ENCODE measurements around the gene LARP4. TPM values are rescaled to one million over a fixed set of nuclear protein-coding genes. Genes with fewer than 3 reads are reported as not detected.

Gene LARP4
- total RNA-seq, 1 donor from 2014 or later = 63.8 TPM

GRCh38 chr12:50394469-50395029 is 6.1 kb upstream of the LARP4 start:
- DNase-seq (ENCODE audit: low read depth) (no peak), FAIRE-seq (no peak)
- Histone ChIP-seq H2AFZ (ENCODE audit: low read depth, low read length) (no peak overlapping the region), H3K36me3 (ENCODE audit: insufficient read depth, low read length) (no peaks in the 10 kb centered on the region), H3K79me2 (ENCODE audit: insufficient read depth, low read length) (no peaks in the 10 kb centered on the region), H3K9me3 (ENCODE audit: insufficient read depth, low read depth, low read length) (no peaks in the 10 kb centered on the region), H3K9ac (ENCODE audit: low read length) (no peak overlapping the region), H3K27me3 (ENCODE audit: insufficient read depth, low read length) (no peaks in the 10 kb centered on the region), H3K4me2 (ENCODE audit: low read length) (no peak overlapping the region), H3K4me3 (ENCODE audit: insufficient read depth, low read depth, low read length) (no peak overlapping the region), H3K4me1 (ENCODE audit: insufficient read depth, low read length) (peaks cover 12% of the 10 kb centered on the region), H4K20me1 (ENCODE audit: insufficient read depth, low read length) (no peaks in the 10 kb centered on the region), H3K27ac (ENCODE audit: low read depth, low read length) (no peak overlapping the region)
- H3K27me3 Mint-ChIP-seq (ENCODE audit: low read depth, unreplicated experiment) = no peaks in the 10 kb centered on the region
- H3K27ac Mint-ChIP-seq (ENCODE audit: unreplicated experiment) = no peak overlapping the region
- no peaks in the 10 kb centered on the region for H3K36me3 Mint-ChIP-seq (ENCODE audit: low read depth, unreplicated experiment)
- TF ChIP-seq EZH2 (IDR thresholded peaks at IDR 0.05; ENCODE audit: insufficient read depth, low read length) (no peak), CTCF (IDR thresholded peaks at IDR 0.05; ENCODE audit: insufficient read depth, low read depth, low read length) (no peak)
- no peak overlapping the region for H3K4me3 Mint-ChIP-seq (ENCODE audit: unreplicated experiment)
- H3K9me3 Mint-ChIP-seq (ENCODE audit: unreplicated experiment) = no peaks in the 10 kb centered on the region
- H3K4me1 Mint-ChIP-seq (ENCODE audit: low read depth, unreplicated experiment) = peaks cover 10% of the 10 kb centered on the region

- no peak overlapping the region for H2AFZ ChIP-seq (ENCODE audit: low read depth, low read length)
- no peaks in the 10 kb centered on the region for H3K27me3 ChIP-seq (ENCODE audit: insufficient read depth, low read length)
- peaks cover 1% of the 10 kb centered on the region for H4K20me1 ChIP-seq (ENCODE audit: insufficient read depth, low read length)
- no peaks in the 10 kb centered on the region for H3K9me3 ChIP-seq (ENCODE audit: insufficient read depth, low read depth, low read length)
- H3K36me3 ChIP-seq (ENCODE audit: insufficient read depth, low read length) = no peaks in the 10 kb centered on the region
- H3K4me2 ChIP-seq (ENCODE audit: low read length) = no peak overlapping the region
- Mint-ChIP-seq H3K27me3 (ENCODE audit: low read depth, unreplicated experiment) (no peaks in the 10 kb centered on the region), H3K4me1 (ENCODE audit: low read depth, unreplicated experiment) (peaks cover 4% of the 10 kb centered on the region), H3K4me3 (ENCODE audit: unreplicated experiment) (no peak overlapping the region), H3K36me3 (ENCODE audit: low read depth, unreplicated experiment) (no peaks in the 10 kb centered on the region), H3K9me3 (ENCODE audit: unreplicated experiment) (no peaks in the 10 kb centered on the region), H3K27ac (ENCODE audit: unreplicated experiment) (no peak overlapping the region)
- FAIRE-seq = no peak
- H3K27ac ChIP-seq (ENCODE audit: low read depth, low read length) = no peak overlapping the region
- H3K9ac ChIP-seq (ENCODE audit: low read length) = no peak overlapping the region
- no peak overlapping the region for H3K4me3 ChIP-seq (ENCODE audit: insufficient read depth, low read depth, low read length)
- peaks cover 15% of the 10 kb centered on the region for H3K79me2 ChIP-seq (ENCODE audit: insufficient read depth, low read length)
- TF ChIP-seq EZH2 (IDR thresholded peaks at IDR 0.05; ENCODE audit: insufficient read depth, low read length) = no peak
- TF ChIP-seq CTCF (IDR thresholded peaks at IDR 0.05; ENCODE audit: insufficient read depth, low read depth, low read length) = no peak
- no peaks in the 10 kb centered on the region for H3K4me1 ChIP-seq (ENCODE audit: insufficient read depth, low read length)
- DNase-seq (ENCODE audit: low read depth) = no peak
Observed at GRCh38 chr12:50397117-50397650, 3.5 kb upstream of the LARP4 start.

GRCh38 chr12:50398931-50399330 is 1.8 kb upstream of the LARP4 start:
- Histone ChIP-seq H2AFZ (ENCODE audit: low read depth, low read length) (no peak overlapping the region), H3K4me2 (ENCODE audit: low read length) (no peak overlapping the region), H3K79me2 (ENCODE audit: insufficient read depth, low read length) (peaks cover 32% of the 10 kb centered on the region), H3K9me3 (ENCODE audit: insufficient read depth, low read depth, low read length) (no peaks in the 10 kb centered on the region), H3K4me1 (ENCODE audit: insufficient read depth, low read length) (peaks cover 8% of the 10 kb centered on the region), H3K36me3 (ENCODE audit: insufficient read depth, low read length) (no peaks in the 10 kb centered on the region), H3K27me3 (ENCODE audit: insufficient read depth, low read length) (no peaks in the 10 kb centered on the region), H3K4me3 (ENCODE audit: insufficient read depth, low read depth, low read length) (no peak overlapping the region), H3K9ac (ENCODE audit: low read length) (no peak overlapping the region), H4K20me1 (ENCODE audit: insufficient read depth, low read length) (peaks cover 11% of the 10 kb centered on the region), H3K27ac (ENCODE audit: low read depth, low read length) (no peak overlapping the region)
- peaks cover 10% of the 10 kb centered on the region for H3K4me1 Mint-ChIP-seq (ENCODE audit: low read depth, unreplicated experiment)
- no peaks in the 10 kb centered on the region for H3K9me3 Mint-ChIP-seq (ENCODE audit: unreplicated experiment)
- H3K36me3 Mint-ChIP-seq (ENCODE audit: low read depth, unreplicated experiment) = no peaks in the 10 kb centered on the region
- H3K4me3 Mint-ChIP-seq (ENCODE audit: unreplicated experiment) = no peak overlapping the region
- FAIRE-seq (no peak), DNase-seq (ENCODE audit: low read depth) (no peak)
- H3K27ac Mint-ChIP-seq (ENCODE audit: unreplicated experiment) = no peak overlapping the region
- no peaks in the 10 kb centered on the region for H3K27me3 Mint-ChIP-seq (ENCODE audit: low read depth, unreplicated experiment)
- TF ChIP-seq CTCF (IDR thresholded peaks at IDR 0.05; ENCODE audit: insufficient read depth, low read depth, low read length) (no peak), EZH2 (IDR thresholded peaks at IDR 0.05; ENCODE audit: insufficient read depth, low read length) (no peak)

Measured in astrocyte (in vitro differentiated cells and primary cell).